Measurements from ENCODE around the gene MYLK4. TPM values are rescaled to one million over a fixed set of nuclear protein-coding genes. Genes with fewer than 3 reads are reported as not detected.

Gene MYLK4
- total RNA-seq, 4 donors from 2014 or later = 0.65 to 1.5 (median 0.93) TPM

DNA sequence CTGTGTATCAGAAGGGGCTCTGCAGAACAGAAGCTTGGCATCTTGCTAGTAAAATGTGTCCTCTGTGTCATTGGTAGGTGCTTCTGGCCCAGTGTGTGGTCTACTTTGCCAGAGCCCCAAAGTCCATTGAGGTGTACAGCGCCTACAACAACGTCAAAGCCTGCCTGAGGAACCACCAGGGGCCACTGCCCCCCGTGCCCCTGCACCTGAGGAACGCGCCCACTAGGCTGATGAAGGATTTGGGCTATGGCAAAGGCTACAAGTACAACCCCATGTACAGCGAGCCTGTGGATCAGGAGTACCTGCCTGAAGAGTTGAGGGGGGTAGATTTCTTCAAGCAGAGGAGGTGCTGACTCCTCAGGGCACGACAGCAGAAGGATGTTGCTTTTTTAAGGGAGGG, 34.2 kb upstream of the MYLK4 start:
- TF ChIP-seq, protein P1, sequence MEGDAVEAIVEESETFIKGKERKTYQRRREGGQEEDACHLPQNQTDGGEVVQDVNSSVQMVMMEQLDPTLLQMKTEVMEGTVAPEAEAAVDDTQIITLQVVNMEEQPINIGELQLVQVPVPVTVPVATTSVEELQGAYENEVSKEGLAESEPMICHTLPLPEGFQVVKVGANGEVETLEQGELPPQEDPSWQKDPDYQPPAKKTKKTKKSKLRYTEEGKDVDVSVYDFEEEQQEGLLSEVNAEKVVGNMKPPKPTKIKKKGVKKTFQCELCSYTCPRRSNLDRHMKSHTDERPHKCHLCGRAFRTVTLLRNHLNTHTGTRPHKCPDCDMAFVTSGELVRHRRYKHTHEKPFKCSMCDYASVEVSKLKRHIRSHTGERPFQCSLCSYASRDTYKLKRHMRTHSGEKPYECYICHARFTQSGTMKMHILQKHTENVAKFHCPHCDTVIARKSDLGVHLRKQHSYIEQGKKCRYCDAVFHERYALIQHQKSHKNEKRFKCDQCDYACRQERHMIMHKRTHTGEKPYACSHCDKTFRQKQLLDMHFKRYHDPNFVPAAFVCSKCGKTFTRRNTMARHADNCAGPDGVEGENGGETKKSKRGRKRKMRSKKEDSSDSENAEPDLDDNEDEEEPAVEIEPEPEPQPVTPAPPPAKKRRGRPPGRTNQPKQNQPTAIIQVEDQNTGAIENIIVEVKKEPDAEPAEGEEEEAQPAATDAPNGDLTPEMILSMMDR (IDR thresholded peaks at IDR 0.05; ENCODE audit: low read depth) = no peak

DNA sequence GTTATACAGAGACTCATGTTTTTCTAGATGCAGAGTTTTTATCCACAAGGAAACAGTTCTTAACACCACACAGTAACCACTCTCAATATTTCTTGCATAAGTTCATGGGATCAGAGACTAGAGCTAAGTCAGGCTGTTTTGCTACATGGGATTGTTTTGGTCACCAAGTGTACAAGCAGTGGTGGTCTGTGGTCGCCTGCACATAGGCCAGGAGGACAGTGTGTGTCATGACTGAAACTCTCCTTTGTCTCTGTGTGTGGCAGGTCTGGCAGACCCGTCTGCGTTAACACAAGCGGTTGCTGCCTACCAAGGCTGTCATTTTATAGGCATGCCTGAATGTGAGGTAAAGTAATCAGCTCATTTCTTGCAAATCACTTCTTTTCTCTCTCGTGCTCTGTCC, 33.3 kb upstream of the MYLK4 start:
- TF ChIP-seq, protein P1 (IDR thresholded peaks at IDR 0.05; ENCODE audit: low read depth) = no peak

- TF ChIP-seq, protein P1 (IDR thresholded peaks at IDR 0.05; ENCODE audit: low read depth) = no peak
These were observed 32.7 kb upstream of the MYLK4 start for GRCh38 chr6:2783188-2783963.

GRCh38 chr6:2782825-2783187, 32.1 kb upstream of the MYLK4 start:
- TF ChIP-seq, protein P1 (IDR thresholded peaks at IDR 0.05; ENCODE audit: low read depth) = no peak

- TF ChIP-seq, protein P1 (IDR thresholded peaks at IDR 0.05; ENCODE audit: low read depth) = no peak
These were observed 31.6 kb upstream of the MYLK4 start for GRCh38 chr6:2782356-2782708.

GRCh38 chr6:2781685-2782355, 31.1 kb upstream of the MYLK4 start:
- TF ChIP-seq, protein P1 (IDR thresholded peaks at IDR 0.05; ENCODE audit: low read depth) = no peak

DNA sequence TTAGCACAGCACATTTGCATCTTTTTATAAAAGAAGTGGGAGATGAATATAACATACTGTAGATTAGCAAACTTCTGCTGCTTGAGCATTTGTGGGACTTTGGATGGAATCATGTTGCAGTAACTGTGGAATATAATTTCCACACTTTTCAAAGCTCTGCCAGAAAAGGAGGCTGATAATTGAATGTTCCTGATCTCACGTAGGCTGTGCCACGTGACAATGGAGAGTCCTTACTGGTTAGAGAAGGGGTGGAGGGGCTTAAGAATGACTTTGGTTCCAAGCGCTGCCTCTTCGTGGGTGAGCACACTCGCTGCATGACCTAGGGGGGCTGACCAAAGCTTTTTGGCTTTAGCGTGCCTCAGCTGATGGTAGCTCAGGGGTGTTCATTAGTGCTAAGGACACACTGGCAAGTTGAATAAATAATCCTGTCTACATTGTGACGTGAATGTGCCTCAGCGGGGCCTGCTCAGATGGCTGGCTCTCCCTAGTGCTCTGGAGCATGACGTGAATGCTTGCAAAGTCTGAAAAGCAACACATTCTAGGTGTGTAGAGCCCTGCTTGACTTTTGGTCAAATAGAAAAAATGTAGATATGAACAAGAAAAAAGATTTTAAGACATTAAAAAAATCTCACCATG, 29.5 kb upstream of the MYLK4 start:
- TF ChIP-seq, protein P1 (IDR thresholded peaks at IDR 0.05; ENCODE audit: low read depth) = no peak

Measured in subcutaneous adipose tissue (tissue), 4 donors.